Neural progenitor cell (in vitro differentiated cells): Measurements from ENCODE around the gene TMEM236.

ENCODE experiments used
- EZH2 ChIP-seq: fragments of 200-600 bp; sonication (generic); IDR thresholded peaks from 2 replicates; pipeline ENCODE4 v1.6.1; 2017; ENCODE audit warnings: antibody characterized with exemption, mild to moderate bottlenecking, moderate library complexity
- TF ChIP-seq, protein P1 (sequence below): fragments of 200-600 bp; sonication (generic); IDR thresholded peaks from 2 replicates; pipeline ENCODE4 v1.5.1; 2017; ENCODE audit warnings: antibody characterized with exemption, mild to moderate bottlenecking

DNA sequence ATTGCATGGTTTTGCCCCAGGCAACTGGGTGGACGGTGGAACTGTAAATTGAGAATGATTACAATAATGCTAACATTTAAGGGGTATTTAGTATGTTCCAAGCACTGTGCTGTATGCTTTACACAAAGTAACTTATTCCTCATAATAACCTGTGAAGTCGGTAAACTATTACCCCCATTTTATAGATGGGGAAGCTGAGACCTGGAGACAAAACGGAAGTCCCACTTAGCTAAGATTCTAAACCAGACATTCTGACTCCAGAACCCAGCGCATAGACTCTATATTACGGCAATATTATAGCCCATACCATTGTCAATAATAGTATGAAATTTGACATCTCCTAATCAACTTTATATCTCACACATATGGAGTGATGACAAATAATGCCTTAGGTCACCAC, 39.9 kb upstream of the TMEM236 start:
- TF ChIP-seq, protein P1, sequence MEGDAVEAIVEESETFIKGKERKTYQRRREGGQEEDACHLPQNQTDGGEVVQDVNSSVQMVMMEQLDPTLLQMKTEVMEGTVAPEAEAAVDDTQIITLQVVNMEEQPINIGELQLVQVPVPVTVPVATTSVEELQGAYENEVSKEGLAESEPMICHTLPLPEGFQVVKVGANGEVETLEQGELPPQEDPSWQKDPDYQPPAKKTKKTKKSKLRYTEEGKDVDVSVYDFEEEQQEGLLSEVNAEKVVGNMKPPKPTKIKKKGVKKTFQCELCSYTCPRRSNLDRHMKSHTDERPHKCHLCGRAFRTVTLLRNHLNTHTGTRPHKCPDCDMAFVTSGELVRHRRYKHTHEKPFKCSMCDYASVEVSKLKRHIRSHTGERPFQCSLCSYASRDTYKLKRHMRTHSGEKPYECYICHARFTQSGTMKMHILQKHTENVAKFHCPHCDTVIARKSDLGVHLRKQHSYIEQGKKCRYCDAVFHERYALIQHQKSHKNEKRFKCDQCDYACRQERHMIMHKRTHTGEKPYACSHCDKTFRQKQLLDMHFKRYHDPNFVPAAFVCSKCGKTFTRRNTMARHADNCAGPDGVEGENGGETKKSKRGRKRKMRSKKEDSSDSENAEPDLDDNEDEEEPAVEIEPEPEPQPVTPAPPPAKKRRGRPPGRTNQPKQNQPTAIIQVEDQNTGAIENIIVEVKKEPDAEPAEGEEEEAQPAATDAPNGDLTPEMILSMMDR: no peak
- TF ChIP-seq EZH2: no peak
